NCI-H1092 (cell line): ENCODE data around the gene NREP.

Experiments used
- DNase-seq: peaks from one replicate; lab custom pipeline; 2025; lab: John Stamatoyannopoulos, UW

NREP gene

DNA sequence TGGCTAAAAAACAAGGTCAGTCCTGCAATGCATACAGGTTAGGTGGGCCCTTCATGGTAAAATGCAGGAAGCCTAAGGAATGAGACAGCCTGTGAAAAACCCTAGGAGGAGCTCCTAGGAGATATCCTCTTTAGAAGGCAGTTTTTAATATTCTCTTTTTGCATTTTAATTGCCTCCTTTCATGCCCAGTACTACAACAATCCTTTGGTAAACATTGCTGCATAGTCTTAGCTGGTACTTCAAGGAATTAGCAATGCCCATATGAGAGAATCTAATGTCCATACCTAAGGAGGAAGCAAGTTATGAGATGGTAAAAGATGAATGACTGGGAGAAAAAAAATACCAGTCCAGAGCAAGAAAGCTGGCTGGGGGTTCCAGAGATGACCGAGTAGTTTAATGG lies 61.0 kb downstream of the NREP start:
- no peak for DNase-seq

DNA sequence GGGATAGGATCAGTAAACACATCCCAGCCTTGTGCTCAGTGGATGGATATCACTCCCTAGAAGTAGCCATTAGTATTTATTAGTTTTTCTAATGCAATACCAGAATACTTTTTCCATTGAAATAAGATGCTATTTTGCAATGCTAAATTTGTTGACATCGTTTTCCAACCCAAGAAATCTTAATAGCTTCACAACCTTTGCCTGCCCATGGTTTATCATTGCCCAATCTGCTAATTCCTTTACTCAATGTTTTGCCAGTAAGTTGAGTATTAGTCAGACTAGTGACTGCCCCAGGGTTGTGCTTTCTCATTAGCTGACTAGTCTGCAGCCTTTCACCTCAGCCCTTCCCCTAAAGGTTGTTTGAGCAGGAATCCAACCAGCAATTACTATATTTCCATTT lies 62.9 kb downstream of the NREP start:
- no peak for DNase-seq

DNA sequence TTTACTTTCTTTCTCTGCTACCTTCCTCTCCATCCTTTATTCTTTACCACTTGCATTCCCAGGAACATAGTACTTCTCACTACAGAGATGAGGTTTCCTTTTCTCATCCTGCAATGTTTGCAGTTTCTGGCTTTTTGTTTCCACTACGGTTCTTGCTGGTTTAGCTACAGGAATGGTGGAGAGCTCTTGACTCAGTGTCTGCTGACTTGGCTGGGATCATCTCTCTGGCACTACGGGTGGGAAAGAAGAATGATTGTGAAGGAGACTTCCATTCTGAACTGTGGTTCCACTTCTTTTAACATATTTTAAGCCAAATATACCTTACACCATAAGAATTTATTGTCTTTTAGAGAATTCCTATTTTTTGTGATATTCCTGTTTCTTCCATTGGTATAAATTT lies 65.1 kb downstream of the NREP start:
- DNase-seq = no peak

DNA sequence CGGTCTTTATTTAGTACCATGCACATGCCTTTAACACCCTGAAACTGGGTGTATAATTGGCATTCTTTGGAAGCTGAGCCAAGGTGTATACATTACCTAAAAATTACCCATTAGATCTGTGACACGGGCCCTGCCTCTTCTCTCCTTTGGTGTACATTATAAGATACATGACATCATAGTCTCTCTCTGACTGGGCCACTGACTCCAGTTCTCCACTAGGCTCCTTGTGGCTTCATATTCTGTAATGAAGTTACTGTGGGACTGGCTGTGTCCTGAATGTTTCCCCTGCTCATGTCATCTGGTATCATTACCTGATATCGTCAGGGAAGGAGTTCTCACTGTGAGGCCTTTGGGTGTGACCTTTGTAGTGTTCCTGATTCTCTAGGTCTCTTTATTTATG lies 65.5 kb downstream of the NREP start:
- DNase-seq = no peak

DNA sequence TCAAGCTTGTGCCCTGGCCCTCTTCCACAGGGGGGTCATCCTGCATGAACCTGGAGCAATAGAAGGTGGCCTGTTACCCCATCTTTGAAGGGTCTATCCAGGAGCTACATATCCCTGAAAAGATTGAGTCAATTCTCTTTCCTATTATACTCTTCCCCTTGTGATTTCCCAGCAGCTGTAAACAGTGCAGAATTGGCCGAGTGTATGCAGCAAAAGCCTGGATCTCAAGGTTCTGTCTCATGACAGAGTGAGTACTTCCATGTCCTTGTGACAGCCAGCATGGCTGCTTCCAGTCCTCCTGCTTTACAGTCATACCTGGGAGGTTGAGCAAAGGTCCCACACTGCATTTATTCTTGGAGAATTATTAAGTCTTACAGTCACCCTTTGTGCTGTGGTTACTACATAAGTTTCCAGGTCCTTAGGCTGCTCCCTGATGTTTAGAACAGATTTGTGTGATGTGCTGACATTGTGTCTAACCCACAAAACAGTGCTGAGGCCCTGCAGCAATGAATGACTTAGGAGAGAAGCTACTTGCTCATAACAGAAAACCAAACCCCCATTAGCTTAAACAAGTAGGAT lies 67.5 kb downstream of the NREP start:
- DNase-seq = no peak

DNA sequence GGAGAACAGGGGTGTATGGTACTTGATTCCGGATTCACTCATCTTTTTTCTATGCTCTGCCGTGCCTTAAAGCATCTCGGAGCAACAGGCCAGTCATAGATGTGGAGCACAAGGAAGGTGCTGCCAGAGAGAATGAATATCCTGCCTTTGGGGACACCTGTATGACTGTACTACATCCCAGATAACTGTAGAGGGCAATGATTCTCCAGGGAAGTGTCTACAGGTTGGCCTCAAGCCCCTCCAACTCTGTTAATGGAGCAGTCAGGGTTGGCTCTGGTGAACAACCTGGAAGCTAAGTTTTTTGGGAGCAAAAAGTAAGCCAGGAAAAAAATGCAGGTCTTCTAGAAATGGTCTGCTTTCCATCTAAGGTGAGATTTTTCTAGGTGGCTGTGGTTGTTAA lies 71.0 kb downstream of the NREP start:
- DNase-seq = no peak

DNA sequence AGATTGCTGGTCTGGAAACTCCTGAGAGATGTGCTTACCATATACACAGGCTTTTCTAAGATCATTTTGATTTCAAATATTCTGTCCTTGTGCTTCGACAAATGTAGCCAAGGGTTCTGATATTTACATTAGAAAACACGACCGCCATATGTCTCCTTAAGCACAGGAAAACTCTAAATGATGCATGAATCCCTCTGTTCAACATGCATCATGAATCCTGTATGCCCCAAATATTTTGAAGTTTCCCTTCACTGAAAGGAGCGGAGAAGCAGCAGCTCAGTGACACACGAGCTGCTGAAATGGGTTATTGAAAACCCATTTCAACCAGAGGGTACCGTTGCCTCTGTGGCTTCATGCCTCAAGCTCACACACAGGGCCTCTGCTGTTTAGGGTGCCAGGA lies 74.4 kb downstream of the NREP start:
- no peak for DNase-seq

DNA sequence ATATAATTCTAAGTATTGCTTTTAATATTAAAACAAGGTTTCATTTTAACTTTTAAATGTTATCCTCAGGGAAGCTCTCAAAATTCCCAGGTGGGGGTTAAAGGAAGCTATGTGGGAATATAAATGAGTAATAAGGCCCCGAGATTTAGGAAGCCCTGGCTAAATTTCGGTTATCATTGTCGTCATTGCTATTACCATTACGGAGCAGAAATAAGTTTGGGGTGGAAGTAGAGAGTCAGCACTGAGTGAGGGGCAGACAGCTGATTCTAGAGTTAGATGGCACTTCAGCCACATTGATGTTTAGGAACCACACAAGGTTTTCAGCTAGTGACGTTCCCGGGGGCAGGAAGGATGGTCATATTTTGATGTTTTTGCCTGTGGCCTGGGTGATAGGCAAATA lies 74.9 kb downstream of the NREP start:
- no peak for DNase-seq

DNA sequence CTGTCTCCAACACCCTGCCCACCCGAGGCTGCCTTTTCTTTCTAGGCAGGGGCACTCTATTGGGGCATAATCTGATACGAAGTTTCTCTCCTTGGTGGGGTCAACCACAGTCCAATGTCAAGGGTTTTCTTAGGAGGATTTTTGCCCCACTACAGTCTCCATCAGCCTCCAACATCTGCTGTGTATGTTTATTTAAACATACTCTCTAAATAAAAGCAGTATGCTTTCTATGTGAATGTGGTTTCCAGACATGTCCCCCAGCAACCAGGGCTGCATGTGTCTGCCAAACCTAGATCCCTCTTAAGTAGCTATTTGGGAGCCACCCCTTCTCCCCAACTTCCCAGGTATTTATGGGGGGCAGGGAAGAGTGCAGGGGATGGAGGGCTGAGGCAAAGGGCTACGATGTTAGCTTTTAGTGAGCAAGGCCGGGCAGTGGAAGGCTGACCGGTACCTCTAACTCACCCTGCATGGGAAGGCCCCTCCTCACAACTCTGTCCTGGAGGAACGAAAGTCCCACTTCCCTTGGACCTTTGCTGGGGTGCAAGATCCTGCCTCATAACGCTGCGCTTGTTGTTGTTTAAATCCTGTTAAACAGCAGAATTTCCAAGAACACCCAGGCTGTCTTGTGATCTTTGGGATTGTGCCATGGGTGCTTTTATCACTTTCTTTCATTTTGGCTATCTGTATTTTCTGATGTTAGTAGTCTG lies 75.4 kb downstream of the NREP start:
- DNase-seq = no peak

DNA sequence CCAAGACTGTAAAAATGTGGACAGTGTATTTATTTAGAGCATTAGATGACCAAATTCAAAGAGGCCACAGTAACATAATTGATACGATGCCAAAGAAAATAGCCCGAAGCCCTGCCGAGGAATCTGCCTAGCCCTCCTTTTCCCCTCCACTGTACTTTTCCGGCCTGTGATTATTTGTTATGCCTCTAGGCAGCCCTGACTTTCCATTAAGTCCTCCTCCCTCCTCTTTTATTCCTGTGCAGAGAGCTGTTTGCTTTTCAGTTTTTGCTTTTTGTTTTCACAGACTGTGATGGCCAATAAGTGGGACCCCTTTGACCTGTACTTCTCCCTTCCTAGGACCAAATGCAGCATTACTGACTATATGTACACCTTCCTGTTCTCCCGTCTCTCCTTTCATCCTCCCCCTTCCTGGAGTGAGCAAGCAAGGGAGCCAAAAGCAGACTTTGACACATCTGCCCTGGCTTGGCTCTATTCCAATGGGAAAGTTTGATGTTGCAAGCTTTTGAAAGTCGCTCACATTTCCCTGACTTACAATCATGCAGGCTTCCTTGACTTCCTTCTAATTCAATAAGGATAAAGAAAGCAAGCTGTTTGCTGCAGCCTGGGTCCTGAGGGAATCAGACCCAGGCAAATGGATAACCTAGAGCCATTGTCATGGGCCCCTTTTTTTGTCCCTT lies 76.1 kb downstream of the NREP start:
- no peak for DNase-seq

DNA sequence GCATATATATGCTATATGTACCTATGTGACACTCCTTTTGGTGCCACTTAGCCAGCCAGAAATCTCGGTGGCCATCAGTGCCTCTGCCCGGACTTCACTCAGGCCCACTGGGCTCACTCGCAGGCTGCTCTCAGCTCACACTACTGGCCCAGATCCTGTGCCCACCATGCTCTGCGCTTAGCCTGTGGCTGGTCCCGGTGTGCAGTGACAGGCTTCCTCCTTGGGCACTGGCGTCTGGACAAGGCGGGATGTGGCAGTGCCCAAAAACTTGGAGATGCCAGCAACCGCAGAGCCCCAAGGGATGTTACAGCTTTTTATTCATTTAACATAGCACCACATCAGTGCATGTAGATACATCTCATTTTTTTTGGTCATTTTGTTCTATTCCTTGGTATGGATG lies 77.4 kb downstream of the NREP start:
- no peak for DNase-seq
